Naive thymus-derived CD4-positive, alpha-beta T cell (primary cell): ENCODE results near the gene SCAMP1. TPM values are rescaled to one million over a fixed set of nuclear protein-coding genes. Genes with fewer than 3 reads are reported as not detected.

Experiments used
- ATAC-seq: fragments of 150-1000 bp; cut with Tn5 transposase; 2 replicates; pipeline ENCODE4 v1.10.0; 2021; ENCODE audit warnings: mild to moderate bottlenecking, moderate library complexity
- CTCF ChIA-PET: fragments of 350-600 bp; sonication (Branson Sonifier 250); formaldehyde crosslinking; loops from one replicate; lab custom pipeline; 2021; ENCODE audit warnings: antibody characterized with exemption; lab: Charles Lee
- POLR2A ChIA-PET: fragments of 350-600 bp; sonication (Branson Sonifier 250); formaldehyde crosslinking; loops from one replicate; lab custom pipeline; 2021; ENCODE audit warnings: antibody characterized with exemption, inconsistent platforms; lab: Charles Lee
- DNase-seq, 9 donors: peaks; one replicate each; pipeline versions ENCODE4 v3.0.0 to v3.0.0-alpha.2; 2020 to 2022; ENCODE audit warnings: mixed read lengths in 1 of 9
- H3K27ac ChIP-seq: one replicate; pipeline ENCODE4 v1.7.0; 2013; ENCODE audit warnings: mild to moderate bottlenecking, low read depth, low read length, moderate library complexity
- H3K27me3 ChIP-seq, 2 donors: one replicate each; pipeline ENCODE4 v1.7.0; 2013; ENCODE audit warnings: low read length in 2 of 2, mild to moderate bottlenecking in 2 of 2, moderate library complexity in 2 of 2; ENCODE audit not compliant: control insufficient read depth in 2 of 2, insufficient read depth in 2 of 2
- H3K36me3 ChIP-seq, 3 experiments: 1 replicate in 2 of 3; 2 replicates in 1 of 3; pipeline ENCODE4 v1.7.0; 2013; ENCODE audit warnings: low read length in 3 of 3, mild to moderate bottlenecking in 3 of 3, moderate library complexity in 1 of 3; ENCODE audit not compliant: insufficient read depth in 3 of 3, control insufficient read depth in 2 of 3
- H3K4me1 ChIP-seq, 2 donors: one replicate each; pipeline ENCODE4 v1.7.0; 2013; ENCODE audit warnings: low read length in 2 of 2, mild to moderate bottlenecking in 2 of 2, moderate library complexity in 1 of 2; ENCODE audit not compliant: control insufficient read depth in 2 of 2, insufficient read depth in 2 of 2
- H3K4me3 ChIP-seq: 2 replicates; pipeline ENCODE4 v1.7.0; 2013; ENCODE audit warnings: mild to moderate bottlenecking, low read length
- H3K9me3 ChIP-seq, 3 experiments: 1 replicate in 2 of 3; 2 replicates in 1 of 3; pipeline ENCODE4 v1.7.0; 2013; ENCODE audit warnings: low read length in 3 of 3; ENCODE audit not compliant: control insufficient read depth in 2 of 3
- H3K27ac Mint-ChIP-seq, 9 donors: one replicate each; pipeline ENCODE4 v1.8.0; 2020 to 2022; ENCODE audit warnings: mixed read lengths in 9 of 9, mild to moderate bottlenecking in 8 of 9, moderate library complexity in 5 of 9, inconsistent platforms in 2 of 9
- H3K27me3 Mint-ChIP-seq, 5 donors: one replicate each; pipeline ENCODE4 v1.8.0; 2021 to 2022; ENCODE audit warnings: mixed read lengths in 5 of 5, mild to moderate bottlenecking in 1 of 5
- H3K36me3 Mint-ChIP-seq, 5 donors: one replicate each; pipeline ENCODE4 v1.8.0; 2020 to 2022; ENCODE audit warnings: mixed read lengths in 5 of 5, mild to moderate bottlenecking in 3 of 5, inconsistent platforms in 1 of 5
- H3K4me1 Mint-ChIP-seq, 7 donors: one replicate each; pipeline ENCODE4 v1.8.0; 2020 to 2022; ENCODE audit warnings: mixed read lengths in 7 of 7, mild to moderate bottlenecking in 3 of 7, inconsistent platforms in 1 of 7
- H3K4me3 Mint-ChIP-seq, 10 donors: one replicate each; pipeline ENCODE4 v1.8.0; 2020 to 2022; ENCODE audit warnings: mild to moderate bottlenecking in 10 of 10, mixed read lengths in 10 of 10, moderate library complexity in 6 of 10, inconsistent platforms in 2 of 10
- H3K9me3 Mint-ChIP-seq, 11 donors: one replicate each; pipeline ENCODE4 v1.8.0; 2020 to 2022; ENCODE audit warnings: mixed read lengths in 11 of 11, mild to moderate bottlenecking in 4 of 11, inconsistent platforms in 1 of 11, moderate library complexity in 1 of 11
- intact Hi-C, 2 donors: fragments of 100-400 bp; cut with micrococcal nuclease; formaldehyde crosslinking; loops; one replicate each; pipeline ENCODE4 v1.15.1; 2023
- polyA plus RNA-seq, 2 donors: library from polyadenylated mRNA; unstranded; fragments of 300-500 nt; fragmentation: Illumina TruSeq; gene quantifications; one replicate each; pipeline ENCODE4 v1.2.3, GENCODE V29; 2021
- total RNA-seq, 6 experiments: library from RNA in 5 of 6; stranded (reverse) in 5 of 6; gene quantifications; 1 replicate in 5 of 6; 2 replicates in 1 of 6; pipeline ENCODE4 v1.2.3 and lab custom pipeline; 2021 to 2026

Gene SCAMP1
- total and polyA plus RNA-seq, 7 experiments from 2014 or later: 16.9 to 29.8 (median 25.7) TPM

DNA sequence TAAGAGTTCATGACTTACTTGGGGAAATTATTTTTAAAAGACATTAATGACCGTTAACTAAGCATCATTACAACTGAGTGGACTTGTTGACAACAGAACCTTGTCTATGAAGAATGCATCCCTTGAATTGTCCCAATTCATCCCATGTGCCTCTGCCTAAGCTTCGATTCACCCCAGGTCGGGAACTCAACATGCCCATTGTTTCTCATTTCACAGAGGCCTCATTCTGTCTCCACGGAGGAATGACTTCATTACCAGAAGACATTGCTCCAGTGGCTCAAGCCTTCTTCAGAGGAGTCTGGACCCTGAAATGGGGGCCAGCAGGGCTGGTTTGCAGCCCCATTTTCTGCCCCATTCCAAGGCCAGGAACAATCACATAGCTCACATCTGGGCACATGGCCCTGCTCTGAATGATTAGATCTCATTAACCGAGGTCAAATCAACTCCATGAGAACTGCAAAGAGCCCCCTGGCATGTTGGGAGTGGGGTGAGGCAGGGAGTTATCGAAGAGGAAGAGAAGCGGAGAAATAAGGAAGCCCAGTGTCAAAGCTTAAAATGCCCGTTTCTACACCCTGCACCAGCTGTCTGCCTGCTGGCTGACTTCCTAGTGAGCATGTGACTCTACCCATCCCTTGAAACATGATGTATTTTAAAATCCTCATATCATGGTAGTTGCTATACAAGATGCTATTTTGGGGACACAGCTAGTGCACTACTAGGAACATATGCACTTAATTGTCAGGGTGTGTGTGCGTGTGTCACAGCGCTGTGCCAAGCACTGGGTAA is 150.9 kb downstream of the SCAMP1 start:
- ChIA-PET POLR2A (interaction anchor here (0.7 kb wide), 1 partner anchor 957 kb away, joined by 3 read pairs; no protein-coding TSS in a partner anchor), CTCF (interaction anchor here (0.6 kb wide), 1 partner anchor 9 kb away, joined by 3 read pairs; no protein-coding TSS in a partner anchor)
- DNase-seq (no peak), ATAC-seq (peak; percentile 61)
- Histone ChIP-seq H3K4me3 (no peak overlapping the region), H3K27me3 (peaks cover 3 to 16% of the 10 kb centered on the region in 2 donors), H3K4me1 (peaks cover 3 to 9% of the 10 kb centered on the region in 2 donors), H3K36me3 (no peaks in the 10 kb centered on the region), H3K9me3 (no peaks in the 10 kb centered on the region), H3K27ac (no peak overlapping the region)
- H3K27ac Mint-ChIP-seq: no peak overlapping the region
- peaks cover 0 to 23% (median 12%) of the 10 kb centered on the region in 7 donors for H3K4me1 Mint-ChIP-seq
- intact Hi-C loops: no loop called here
- no peaks in the 10 kb centered on the region for H3K36me3 Mint-ChIP-seq
- H3K27me3 Mint-ChIP-seq: peaks cover 64 to 89% (median 67%) of the 10 kb centered on the region in 5 donors
- H3K9me3 Mint-ChIP-seq: peaks cover 0 to 3% (median 0%) of the 10 kb centered on the region in 11 donors
- peak overlapping the region in 5 of 10 donors; percentile 45 to 88 (median 84) for H3K4me3 Mint-ChIP-seq

DNA sequence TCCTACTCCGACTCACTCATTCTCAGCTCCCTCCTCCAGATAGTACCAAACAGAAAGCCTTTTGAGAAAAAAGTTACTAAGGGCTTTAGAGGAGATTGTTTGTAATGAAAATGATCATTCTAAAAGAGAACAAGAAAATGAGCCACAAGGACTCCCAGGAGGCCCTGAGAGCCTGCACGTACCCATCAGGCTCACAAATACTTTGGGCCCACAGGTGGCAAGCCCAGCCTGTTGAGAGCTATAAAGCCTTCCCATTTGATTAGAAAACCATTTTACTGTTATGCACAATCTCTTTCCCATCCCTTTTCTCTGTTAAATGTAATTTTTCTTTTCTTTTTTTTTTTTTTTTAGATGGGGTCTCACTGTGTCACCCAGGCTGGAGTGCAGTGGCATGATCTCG is 152.0 kb downstream of the SCAMP1 start:
- Mint-ChIP-seq H3K27ac (no peak overlapping the region), H3K27me3 (peaks cover 62 to 87% (median 66%) of the 10 kb centered on the region in 5 donors), H3K9me3 (peaks cover 0 to 3% (median 0%) of the 10 kb centered on the region in 11 donors), H3K4me3 (no peak overlapping the region), H3K36me3 (no peaks in the 10 kb centered on the region), H3K4me1 (peaks cover 0 to 23% (median 12%) of the 10 kb centered on the region in 7 donors)
- DNase-seq (no peak), ATAC-seq (no peak)
- CTCF ChIA-PET: no interaction called here
- H3K9me3 ChIP-seq: no peaks in the 10 kb centered on the region
- H3K36me3 ChIP-seq: no peaks in the 10 kb centered on the region
- H3K27ac ChIP-seq: no peak overlapping the region
- H3K4me3 ChIP-seq: no peak overlapping the region
- peaks cover 3 to 16% of the 10 kb centered on the region in 2 donors for H3K27me3 ChIP-seq
- POLR2A ChIA-PET: no interaction called here
- intact Hi-C loops: no loop called here
- peaks cover 3 to 9% of the 10 kb centered on the region in 2 donors for H3K4me1 ChIP-seq

- Mint-ChIP-seq H3K4me3 (no peak overlapping the region), H3K9me3 (peaks cover 0 to 3% (median 0%) of the 10 kb centered on the region in 11 donors), H3K27ac (no peak overlapping the region), H3K4me1 (peaks cover 0 to 23% (median 12%) of the 10 kb centered on the region in 7 donors), H3K36me3 (no peaks in the 10 kb centered on the region), H3K27me3 (peaks cover 52 to 79% (median 66%) of the 10 kb centered on the region in 5 donors)
- Histone ChIP-seq H3K27ac (no peak overlapping the region), H3K4me3 (no peak overlapping the region), H3K4me1 (peaks cover 3 to 9% of the 10 kb centered on the region in 2 donors), H3K27me3 (peaks cover 3 to 16% of the 10 kb centered on the region in 2 donors), H3K9me3 (no peaks in the 10 kb centered on the region), H3K36me3 (no peaks in the 10 kb centered on the region)
- ChIA-PET CTCF (no interaction called here), POLR2A (no interaction called here)
- no peak for ATAC-seq
- intact Hi-C loops: no loop called here
- no peak for DNase-seq
Measured at GRCh38 chr5:78513441-78513840, 153.0 kb downstream of the SCAMP1 start.

- H3K27me3 Mint-ChIP-seq: peaks cover 44 to 72% (median 65%) of the 10 kb centered on the region in 5 donors
Measured at GRCh38 chr5:78514427-78515330, 154.3 kb downstream of the SCAMP1 start.

DNA sequence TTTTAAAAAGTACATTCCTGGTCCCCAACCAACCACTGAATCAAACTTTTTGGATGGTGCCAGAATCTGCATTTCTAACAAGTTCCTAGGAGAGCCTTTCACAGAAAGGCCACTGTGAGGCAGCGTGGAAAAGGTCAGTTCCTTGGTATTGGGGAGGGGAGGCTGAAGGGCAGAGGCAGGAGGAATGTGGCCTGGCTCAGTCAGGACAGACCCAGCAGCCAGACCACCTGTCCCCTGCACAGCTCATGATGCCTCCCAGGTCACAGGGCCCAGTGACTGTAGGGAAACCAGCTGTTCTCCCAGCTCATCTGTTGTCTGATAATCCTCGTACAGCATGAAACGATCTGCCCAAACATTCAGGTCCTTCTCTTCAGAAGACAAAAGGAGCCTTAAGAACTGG is 155.3 kb downstream of the SCAMP1 start:
- Mint-ChIP-seq H3K36me3 (no peaks in the 10 kb centered on the region), H3K4me3 (no peak overlapping the region), H3K4me1 (peaks cover 0 to 5% (median under 1%) of the 10 kb centered on the region in 7 donors), H3K27ac (no peak overlapping the region), H3K9me3 (peaks cover 0 to 3% (median 0%) of the 10 kb centered on the region in 11 donors), H3K27me3 (peaks cover 42 to 73% (median 68%) of the 10 kb centered on the region in 5 donors)
- Histone ChIP-seq H3K9me3 (no peaks in the 10 kb centered on the region), H3K36me3 (no peaks in the 10 kb centered on the region), H3K4me3 (no peak overlapping the region), H3K27me3 (peaks cover 0 to 9% of the 10 kb centered on the region in 2 donors), H3K4me1 (no peaks in the 10 kb centered on the region), H3K27ac (no peak overlapping the region)
- ATAC-seq (no peak), DNase-seq (no peak)
- ChIA-PET POLR2A (no interaction called here), CTCF (no interaction called here)
- intact Hi-C loops: no loop called here

More at GRCh38 chr5:78514427-78515330, 154.3 kb downstream of the SCAMP1 start:
- no peak overlapping the region for H3K4me3 ChIP-seq
- H3K27ac ChIP-seq: no peak overlapping the region
- intact Hi-C loops: no loop called here
- Mint-ChIP-seq H3K4me1 (peaks cover 0 to 13% (median 7%) of the 10 kb centered on the region in 7 donors), H3K36me3 (no peaks in the 10 kb centered on the region), H3K27ac (no peak overlapping the region), H3K9me3 (peaks cover 0 to 3% (median 0%) of the 10 kb centered on the region in 11 donors), H3K4me3 (no peak overlapping the region)
- POLR2A ChIA-PET: no interaction called here
- DNase-seq: no peak
- peaks cover 2 to 11% of the 10 kb centered on the region in 2 donors for H3K27me3 ChIP-seq
- CTCF ChIA-PET: no interaction called here
- H3K4me1 ChIP-seq: peaks cover 1 to 3% of the 10 kb centered on the region in 2 donors
- no peaks in the 10 kb centered on the region for H3K9me3 ChIP-seq
- no peaks in the 10 kb centered on the region for H3K36me3 ChIP-seq
- ATAC-seq: no peak

DNA sequence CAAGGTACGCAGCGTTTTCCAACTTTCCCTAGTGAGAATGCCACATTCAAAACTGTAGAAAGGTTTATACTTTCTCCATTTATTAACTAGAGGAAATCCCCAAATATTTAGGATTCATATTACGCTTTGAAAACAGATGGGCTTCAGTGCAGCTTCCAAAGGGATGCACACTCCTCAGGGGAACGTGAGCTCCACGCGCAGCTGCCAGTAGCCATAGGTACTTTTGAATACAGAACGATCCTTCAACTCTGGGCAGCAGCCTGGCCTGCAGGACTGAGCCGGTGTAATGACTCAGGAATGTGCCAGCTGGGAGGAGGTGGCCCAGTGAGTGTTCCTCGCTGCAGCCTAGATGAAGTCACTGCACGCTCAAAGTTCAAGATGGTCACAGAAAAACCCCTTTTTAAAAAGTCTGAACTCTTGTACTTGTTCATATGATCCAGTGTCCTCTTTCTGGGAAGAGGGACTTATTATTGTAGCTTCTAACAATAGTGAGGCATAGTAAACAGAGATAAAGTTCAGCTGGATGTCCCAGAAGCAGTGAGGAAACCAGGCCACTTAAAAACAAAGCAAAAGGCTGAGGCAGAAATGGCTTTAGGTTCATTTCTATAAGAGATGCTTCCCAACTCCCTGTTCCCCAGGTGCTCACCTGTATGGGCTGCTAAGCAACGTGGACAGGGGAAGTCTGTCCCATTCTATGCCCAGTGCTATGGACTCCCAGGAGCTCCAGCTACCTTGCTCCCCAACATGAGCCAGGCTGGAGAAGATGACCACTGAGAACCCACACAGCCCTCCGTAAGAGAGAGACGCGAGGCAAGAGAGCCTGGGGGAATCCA is 158.2 kb downstream of the SCAMP1 start:
- Mint-ChIP-seq H3K4me3 (no peak overlapping the region), H3K36me3 (no peaks in the 10 kb centered on the region), H3K9me3 (no peaks in the 10 kb centered on the region), H3K27ac (no peak overlapping the region), H3K27me3 (peaks cover 41 to 74% (median 61%) of the 10 kb centered on the region in 5 donors), H3K4me1 (no peaks in the 10 kb centered on the region)
- Histone ChIP-seq H3K4me3 (no peak overlapping the region), H3K9me3 (no peaks in the 10 kb centered on the region), H3K36me3 (no peaks in the 10 kb centered on the region), H3K4me1 (no peaks in the 10 kb centered on the region), H3K27me3 (peaks cover 0 to 2% of the 10 kb centered on the region in 2 donors), H3K27ac (no peak overlapping the region)
- POLR2A ChIA-PET: no interaction called here
- intact Hi-C loops: no loop called here
- DNase-seq (no peak), ATAC-seq (no peak)
- CTCF ChIA-PET: no interaction called here
